H1 (cell line): ENCODE measurements around the gene ST6GALNAC2. TPM values are rescaled to one million over a fixed set of nuclear protein-coding genes. Genes with fewer than 3 reads are reported as not detected.

Experiments
- CHD2 ChIP-seq: IDR thresholded peaks from 2 replicates; pipeline ENCODE4 v1.6.1; 2012; ENCODE audit warnings: low read length, improper control_type of control experiment
- CHD7 ChIP-seq: fragments of 300-600 bp; sonication (generic); IDR thresholded peaks from 2 replicates; pipeline ENCODE4 v1.7.1; 2012; ENCODE audit warnings: low read length, moderate library complexity, mild to moderate bottlenecking, inconsistent platforms; ENCODE audit not compliant: insufficient replicate concordance
- E2F6 ChIP-seq: IDR thresholded peaks from 2 replicates; pipeline ENCODE4 v1.6.1; 2012; ENCODE audit warnings: inconsistent platforms
- FOSL1 ChIP-seq: IDR thresholded peaks from 2 replicates; pipeline ENCODE4 v1.6.1; 2011; ENCODE audit warnings: mild to moderate bottlenecking, low read depth, low read length, moderate library complexity; ENCODE audit not compliant: insufficient read depth
- HDAC2 ChIP-seq, 2 experiments: fragments of 300-600 bp in 1 of 2; sonication (generic) in 1 of 2; IDR thresholded peaks; 2 replicates each; pipeline ENCODE4 v1.6.1; 2011 to 2012; ENCODE audit warnings: low read depth in 2 of 2, low read length in 2 of 2, mild to moderate bottlenecking in 2 of 2, moderate library complexity in 2 of 2, borderline replicate concordance in 1 of 2, inconsistent platforms in 1 of 2
- JUN ChIP-seq: IDR thresholded peaks from 2 replicates; pipeline ENCODE4 v1.6.1; 2011; ENCODE audit warnings: low read depth, mild to moderate bottlenecking, improper control_type of control experiment, low read length
- KDM5A ChIP-seq: fragments of 200-600 bp; IDR thresholded peaks from 2 replicates; pipeline ENCODE4 v1.7.1; 2012; ENCODE audit warnings: mild to moderate bottlenecking, low read length, inconsistent platforms, mixed read lengths
- SAP30 ChIP-seq: fragments of 300-600 bp; sonication (generic); IDR thresholded peaks from 2 replicates; pipeline ENCODE4 v1.7.1; 2012; ENCODE audit warnings: low read length, moderate library complexity, mild to moderate bottlenecking, inconsistent platforms; ENCODE audit not compliant: insufficient read depth, insufficient replicate concordance
- polyA plus RNA-seq, 7 experiments: library from polyadenylated mRNA; depleted of rRNA in 3 of 7; stranded (reverse) in 5 of 7; unstranded in 2 of 7; fragments of >200 nt in 5 of 7; fragments of 200-250 nt in 2 of 7; gene quantifications; 1 replicate in 5 of 7; 2 replicates in 1 of 7; 4 replicates in 1 of 7; pipeline versions ENCODE4 v1.2.1 to v1.2.3, GENCODE V29; 2011 to 2013; ENCODE audit warnings: missing spikeins in 2 of 7, mixed read lengths in 2 of 7
- total RNA-seq: library from RNA; stranded (reverse); fragmentation: NEBNext Ultra II Directional; extraction: Animal tissue kit (Norgen Biotek cat#: 25700); gene quantifications from 2 replicates; pipeline ENCODE4 v1.2.1, GENCODE V29; 2021

ST6GALNAC2 gene
- total and polyA plus RNA-seq, 2 of the 8 experiments (the other 6 are each of a cell fraction or from before 2014, with no cell fraction given): 0.09 TPM; not detected in 1

GRCh38 chr17:76623271-76624146 is 37.8 kb upstream of the ST6GALNAC2 start (continued):
- no peak for TF ChIP-seq CHD7
- TF ChIP-seq FOSL1: no peak
- TF ChIP-seq CHD2: no peak
- TF ChIP-seq E2F6: no peak
- TF ChIP-seq KDM5A: no peak
- TF ChIP-seq HDAC2 (IDR thresholded peaks at IDR 0.05; ENCODE audit: borderline replicate concordance in 1 of 2, low read depth in 2 of 2, low read length in 2 of 2): no peak
- TF ChIP-seq SAP30: no peak
- no peak for TF ChIP-seq JUN
